A549 (cell line): Measurements from ENCODE around the gene KPNA3. TPM values are rescaled to one million over a fixed set of nuclear protein-coding genes. Genes with fewer than 3 reads are reported as not detected.

Experiments
- ATAC-seq, 2 experiments: fragments of 200-7000 bp in 1 of 2; fragments of >200 bp in 1 of 2; cut with Nextera tagmentation in 1 of 2; cut with Tn5 transposase in 1 of 2; 3 replicates each; pipeline versions ENCODE4 v1.8.0 to v1.9.1; 2018 to 2020; ENCODE audit warnings: mild to moderate bottlenecking in 1 of 2, moderate library complexity in 1 of 2
- CTCF ChIA-PET: fragments of 300-600 bp; sonication (Branson Sonifier 250); formaldehyde crosslinking; extraction: SDS; loops from one replicate; lab custom pipeline; 2021; ENCODE audit warnings: antibody characterized with exemption, inconsistent platforms; lab: Yijun Ruan, JAX
- POLR2A ChIA-PET: fragments of 350-600 bp; formaldehyde crosslinking; extraction: SDS; loops from one replicate; lab custom pipeline; 2021; ENCODE audit warnings: antibody characterized with exemption, inconsistent platforms; lab: Yijun Ruan, JAX
- DNase-seq, 2 experiments: peaks; one replicate each; pipeline versions ENCODE4 v3.0.0 to v3.0.0-alpha.2; 2011 to 2016; ENCODE audit warnings: low read depth in 1 of 2, low spot score in 1 of 2
- FAIRE-seq: peaks from 2 replicates; lab custom pipeline; 2011; peaks lifted over from hg19 to GRCh38; lab: Jason Lieb, UNC
- H3K27ac ChIP-seq, 2 experiments: fragments of >200 bp; sonication (Bioruptor Twin); formaldehyde crosslinking; 3 replicates each; pipeline ENCODE4 v1.5.1; 2016 to 2017
- H3K4me1 ChIP-seq: fragments of >200 bp; sonication (Bioruptor Twin); formaldehyde crosslinking; 3 replicates; pipeline ENCODE4 v1.6.1; 2016
- H3K4me2 ChIP-seq: fragments of >200 bp; sonication (Bioruptor Twin); formaldehyde crosslinking; 3 replicates; pipeline ENCODE4 v1.6.1; 2016
- H3K4me3 ChIP-seq: fragments of >200 bp; sonication (Bioruptor Twin); formaldehyde crosslinking; 3 replicates; pipeline ENCODE4 v1.5.1; 2016
- H3K9me3 ChIP-seq: fragments of >200 bp; sonication (Bioruptor Twin); formaldehyde crosslinking; 3 replicates; pipeline ENCODE4 v1.6.1; 2016
- ATOH8 ChIP-seq: fragments of 250-450 bp; sonication (Bioruptor Pico); IDR thresholded peaks from 2 replicates; pipeline ENCODE4 v1.5.0; 2020; ENCODE audit warnings: low read depth, mild to moderate bottlenecking, moderate library complexity
- CHD2 ChIP-seq: fragments of 150-350 bp; IDR thresholded peaks from 2 replicates; pipeline ENCODE4 v1.6.1; 2014; ENCODE audit warnings: low read length; ENCODE audit not compliant: partially characterized antibody
- CHD4 ChIP-seq: fragments of 200-600 bp; sonication (generic); IDR thresholded peaks from 2 replicates; pipeline ENCODE4 v1.6.1; 2016; ENCODE audit warnings: antibody characterized with exemption, mild to moderate bottlenecking, borderline replicate concordance
- E2F6 ChIP-seq: IDR thresholded peaks from 2 replicates; pipeline ENCODE4 v1.6.1; 2012; ENCODE audit warnings: low read depth, borderline replicate concordance
- EHMT2 ChIP-seq: fragments of 200-600 bp; sonication (generic); IDR thresholded peaks from 2 replicates; pipeline ENCODE4 v1.6.1; 2016; ENCODE audit warnings: antibody characterized with exemption, low read depth, mild to moderate bottlenecking, moderate library complexity
- FOSB ChIP-seq: fragments of 250-450 bp; sonication (Bioruptor Pico); IDR thresholded peaks from 2 replicates; pipeline ENCODE4 v1.5.0; 2020; ENCODE audit warnings: mild to moderate bottlenecking, moderate library complexity
- HDAC2 ChIP-seq: fragments of 200-600 bp; sonication (generic); IDR thresholded peaks from 2 replicates; pipeline ENCODE4 v1.6.1; 2016
- HEYL ChIP-seq: fragments of 250-450 bp; sonication (Bioruptor Pico); IDR thresholded peaks from 2 replicates; pipeline ENCODE4 v1.8.0; 2021; ENCODE audit warnings: mild to moderate bottlenecking, moderate library complexity
- HMGXB4 ChIP-seq: fragments of 250-450 bp; sonication (Bioruptor Pico); IDR thresholded peaks from 2 replicates; pipeline ENCODE4 v1.5.0; 2021; ENCODE audit warnings: mild to moderate bottlenecking, moderate library complexity, borderline replicate concordance
- HOXB5 ChIP-seq: fragments of 250-450 bp; sonication (Bioruptor Pico); IDR thresholded peaks from 2 replicates; pipeline ENCODE4 v1.5.0; 2020; ENCODE audit warnings: mild to moderate bottlenecking, moderate library complexity
- JUN ChIP-seq, 2 experiments: fragments of >200 bp; sonication (Bioruptor Twin); formaldehyde crosslinking; IDR thresholded peaks; 2 replicates in 1 of 2; 3 replicates in 1 of 2; pipeline ENCODE4 v1.6.1; 2016 to 2017
- JUNB ChIP-seq: fragments of >200 bp; sonication (Bioruptor Twin); formaldehyde crosslinking; IDR thresholded peaks from 2 replicates; pipeline ENCODE4 v1.6.1; 2016
- MAZ ChIP-seq: fragments of 150-350 bp; IDR thresholded peaks from 2 replicates; pipeline ENCODE4 v1.6.1; 2014; ENCODE audit warnings: antibody characterized with exemption, low read depth, low read length, borderline replicate concordance
- PBX3 ChIP-seq: IDR thresholded peaks from 2 replicates; pipeline ENCODE4 v1.6.1; 2012
- RAD21 ChIP-seq, 2 experiments: fragments of >200 bp in 1 of 2; sonication (Bioruptor Twin) in 1 of 2; formaldehyde crosslinking in 1 of 2; IDR thresholded peaks in 1 of 2; conservative IDR thresholded peaks in 1 of 2; 2 replicates in 1 of 2; 3 replicates in 1 of 2; pipeline ENCODE4 v1.6.1; 2012 to 2018; ENCODE audit warnings: inconsistent platforms in 1 of 2
- RCOR1 ChIP-seq: fragments of 150-350 bp; IDR thresholded peaks from 2 replicates; pipeline ENCODE4 v1.6.1; 2014; ENCODE audit warnings: antibody characterized with exemption, low read length, low read depth
- SMC3 ChIP-seq: fragments of >200 bp; sonication (Bioruptor Twin); formaldehyde crosslinking; IDR thresholded peaks from 3 replicates; pipeline ENCODE4 v1.6.1; 2018; ENCODE audit warnings: inconsistent platforms
- ZFP36 ChIP-seq: fragments of 450-650 bp; IDR thresholded peaks from 2 replicates; pipeline ENCODE4 v1.6.1; 2014; ENCODE audit warnings: borderline replicate concordance; ENCODE audit not compliant: partially characterized antibody
- ZSCAN20 ChIP-seq: fragments of 250-450 bp; sonication (Bioruptor Pico); IDR thresholded peaks from 2 replicates; pipeline ENCODE4 v1.8.0; 2022; ENCODE audit warnings: mild to moderate bottlenecking, moderate library complexity
- WGBS: methylation state at CpG from one replicate; pipeline ENCODE4 v1.1.6; 2017; ENCODE audit errors: missing lambda C conversion rate; 5-methylcytosine and 5-hydroxymethylcytosine counted together
- polyA plus RNA-seq, 4 experiments: library from polyadenylated mRNA; depleted of rRNA in 3 of 4; stranded (reverse); fragments of >200 nt; fragmentation: RNase III in 1 of 4; extraction: RNeasy Plus Mini Kit Qiagen cat#74134 plus additional on column Dnase treatment in 1 of 4; gene quantifications; 2 replicates in 3 of 4; 3 replicates in 1 of 4; pipeline ENCODE4 v1.2.3, GENCODE V29; 2011 to 2017
- TF ChIP-seq, protein P1 (sequence below): fragments of 150-350 bp; IDR thresholded peaks from 2 replicates; pipeline ENCODE4 v1.6.1; 2014; ENCODE audit warnings: low read depth, mild to moderate bottlenecking, low read length
- TF ChIP-seq, protein P2 (sequence below): fragments of >200 bp; sonication (Bioruptor Twin); formaldehyde crosslinking; IDR thresholded peaks from 3 replicates; pipeline ENCODE4 v1.5.1; 2016

KPNA3 gene
- polyA plus RNA-seq, 2 of the 4 experiments (the other 2 are of a cell fraction): 28.5 to 29.3 TPM

GRCh38 chr13:49653478-49653877 is 139.0 kb downstream of the KPNA3 start:
- TF ChIP-seq EHMT2: no peak
- no peak for TF ChIP-seq ZSCAN20 (CRISPR knock-in tag)
- TF ChIP-seq JUN (IDR thresholded peaks at IDR 0.05): no peak
- no peak for TF ChIP-seq MAZ
- TF ChIP-seq, protein P1, sequence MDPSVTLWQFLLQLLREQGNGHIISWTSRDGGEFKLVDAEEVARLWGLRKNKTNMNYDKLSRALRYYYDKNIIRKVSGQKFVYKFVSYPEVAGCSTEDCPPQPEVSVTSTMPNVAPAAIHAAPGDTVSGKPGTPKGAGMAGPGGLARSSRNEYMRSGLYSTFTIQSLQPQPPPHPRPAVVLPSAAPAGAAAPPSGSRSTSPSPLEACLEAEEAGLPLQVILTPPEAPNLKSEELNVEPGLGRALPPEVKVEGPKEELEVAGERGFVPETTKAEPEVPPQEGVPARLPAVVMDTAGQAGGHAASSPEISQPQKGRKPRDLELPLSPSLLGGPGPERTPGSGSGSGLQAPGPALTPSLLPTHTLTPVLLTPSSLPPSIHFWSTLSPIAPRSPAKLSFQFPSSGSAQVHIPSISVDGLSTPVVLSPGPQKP: no peak
- TF ChIP-seq ZFP36: no peak
- TF ChIP-seq HDAC2: no peak
- TF ChIP-seq RAD21 (conservative IDR thresholded peaks at IDR 0.05 in 1 of 2, IDR thresholded peaks at IDR 0.05 in 1 of 2): no peak
- TF ChIP-seq RCOR1: no peak

DNA sequence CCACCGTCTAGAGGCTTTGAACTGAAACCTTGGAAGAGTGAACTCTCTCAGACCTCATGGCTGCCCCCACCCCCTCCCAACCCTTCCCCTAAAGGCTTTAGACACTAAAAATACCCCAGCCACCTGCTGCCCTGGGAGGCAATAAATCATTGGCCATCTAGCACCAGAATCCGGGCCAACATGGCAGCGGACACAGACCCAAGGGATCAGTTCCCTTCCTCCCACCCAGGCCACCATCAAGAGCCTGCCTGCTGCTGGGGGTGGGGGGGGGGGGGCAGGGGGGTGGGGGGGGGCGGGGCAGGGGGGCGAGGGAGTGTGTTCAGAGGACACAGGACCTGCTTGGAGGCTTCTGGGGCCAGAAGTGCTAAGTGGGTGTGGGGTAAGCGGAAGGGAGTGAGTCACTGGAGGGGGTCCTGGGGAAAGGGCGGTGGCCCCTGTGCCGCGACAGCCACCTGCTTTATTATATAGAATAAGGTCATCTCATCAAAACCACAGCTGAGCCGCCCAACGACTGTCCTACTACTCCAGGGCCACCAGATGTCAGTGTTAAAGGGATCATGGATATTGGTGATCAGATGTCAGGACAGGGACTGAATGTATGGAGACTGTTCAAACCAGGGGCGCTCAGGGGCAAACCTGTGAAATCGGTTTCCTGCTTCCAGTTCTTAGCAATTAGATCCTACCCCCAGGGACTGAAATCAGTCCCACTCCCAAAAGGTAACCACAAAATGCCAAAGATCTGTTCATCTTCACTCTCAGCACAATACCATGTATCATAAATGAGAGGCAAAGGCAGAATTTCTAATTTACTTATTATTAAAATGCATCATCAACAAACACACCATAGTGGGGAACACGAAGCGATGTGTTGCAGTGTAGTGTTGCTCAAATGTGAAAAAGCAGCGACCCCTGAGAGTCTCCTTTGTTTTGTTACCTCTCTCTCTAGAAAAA is 139.9 kb downstream of the KPNA3 start:
- TF ChIP-seq, protein P2, sequence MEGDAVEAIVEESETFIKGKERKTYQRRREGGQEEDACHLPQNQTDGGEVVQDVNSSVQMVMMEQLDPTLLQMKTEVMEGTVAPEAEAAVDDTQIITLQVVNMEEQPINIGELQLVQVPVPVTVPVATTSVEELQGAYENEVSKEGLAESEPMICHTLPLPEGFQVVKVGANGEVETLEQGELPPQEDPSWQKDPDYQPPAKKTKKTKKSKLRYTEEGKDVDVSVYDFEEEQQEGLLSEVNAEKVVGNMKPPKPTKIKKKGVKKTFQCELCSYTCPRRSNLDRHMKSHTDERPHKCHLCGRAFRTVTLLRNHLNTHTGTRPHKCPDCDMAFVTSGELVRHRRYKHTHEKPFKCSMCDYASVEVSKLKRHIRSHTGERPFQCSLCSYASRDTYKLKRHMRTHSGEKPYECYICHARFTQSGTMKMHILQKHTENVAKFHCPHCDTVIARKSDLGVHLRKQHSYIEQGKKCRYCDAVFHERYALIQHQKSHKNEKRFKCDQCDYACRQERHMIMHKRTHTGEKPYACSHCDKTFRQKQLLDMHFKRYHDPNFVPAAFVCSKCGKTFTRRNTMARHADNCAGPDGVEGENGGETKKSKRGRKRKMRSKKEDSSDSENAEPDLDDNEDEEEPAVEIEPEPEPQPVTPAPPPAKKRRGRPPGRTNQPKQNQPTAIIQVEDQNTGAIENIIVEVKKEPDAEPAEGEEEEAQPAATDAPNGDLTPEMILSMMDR: peak; percentile 29
- TF ChIP-seq RAD21 (conservative IDR thresholded peaks at IDR 0.05 in 1 of 2, IDR thresholded peaks at IDR 0.05 in 1 of 2) (peak; percentile 25 to 42; a peak in 1 of 5 replicates), CHD4 (no peak), JUNB (no peak), SMC3 (peak; percentile 38)

More at GRCh38 chr13:49653478-49653877, 139.0 kb downstream of the KPNA3 start:
- Histone ChIP-seq H3K27ac (no peak overlapping the region), H3K4me1 (peaks cover 8% of the 10 kb centered on the region; the same call in 1 of the 3 replicates), H3K4me2 (no peak overlapping the region), H3K4me3 (no peak overlapping the region), H3K9me3 (no peaks in the 10 kb centered on the region)
- POLR2A ChIA-PET: no interaction called here
- DNase-seq: no peak
- no peak for ATAC-seq
- FAIRE-seq: no peak
- CTCF ChIA-PET: interaction anchor here (1.0 kb wide), 1 partner anchor 1416 kb away, joined by 3 read pairs; no protein-coding TSS in a partner anchor

GRCh38 chr13:49651570-49652354 is 140.7 kb downstream of the KPNA3 start:
- 90% methylated on average over 17 of the region's 17 CpGs for WGBS
- CTCF ChIA-PET: interaction anchor here (0.7 to 1.2 kb wide), 4 partner anchors 191 to 1260 kb away, joined by 3 read pairs; partner anchors contain the start of gene SPRYD7
- POLR2A ChIA-PET: no interaction called here
- Histone ChIP-seq H3K9me3 (no peaks in the 10 kb centered on the region), H3K4me3 (no peak overlapping the region), H3K27ac (no peak overlapping the region), H3K4me2 (no peak overlapping the region), H3K4me1 (peaks cover 8% of the 10 kb centered on the region; the same call in 1 of the 3 replicates)
- no peak for ATAC-seq
- no peak for DNase-seq
- FAIRE-seq: no peak
- TF ChIP-seq CHD2 (no peak), HEYL (no peak), ATOH8 (CRISPR knock-in tag) (no peak), HMGXB4 (CRISPR knock-in tag) (no peak), HOXB5 (CRISPR knock-in tag) (no peak), E2F6 (no peak), MAZ (no peak), RAD21 (conservative IDR thresholded peaks at IDR 0.05 in 1 of 2, IDR thresholded peaks at IDR 0.05 in 1 of 2) (no peak), PBX3 (no peak), FOSB (CRISPR knock-in tag) (no peak)

More for the DNA sequence above, 139.9 kb downstream of the KPNA3 start:
- H3K4me2 ChIP-seq: no peak overlapping the region
- POLR2A ChIA-PET: no interaction called here
- DNase-seq (peak; percentile 52 to 58), FAIRE-seq (no peak), ATAC-seq (peak; percentile 78 to 87; a peak in 5 of 6 replicates)
- H3K9me3 ChIP-seq: no peaks in the 10 kb centered on the region
- no peak overlapping the region for H3K4me3 ChIP-seq
- CTCF ChIA-PET: interaction anchor here (0.7 kb wide), 1 partner anchor 191 kb away, joined by 3 read pairs; no protein-coding TSS in a partner anchor
- peaks cover 8% of the 10 kb centered on the region; the same call in 1 of the 3 replicates for H3K4me1 ChIP-seq
- no peak overlapping the region for H3K27ac ChIP-seq
- WGBS: 43% methylated on average over 12 of the region's 16 CpGs
